Ishikawa (cell line): ENCODE data around the gene PRRT4.

Experiments
- CEBPB ChIP-seq: IDR thresholded peaks from 2 replicates; pipeline ENCODE4 v1.6.1; 2012
- CREB1 ChIP-seq: IDR thresholded peaks from 2 replicates; pipeline ENCODE4 v1.6.1; 2012; ENCODE audit warnings: low read depth
- EGR1 ChIP-seq: IDR thresholded peaks from 2 replicates; pipeline ENCODE4 v1.6.1; 2012
- EP300 ChIP-seq: IDR thresholded peaks from 2 replicates; pipeline ENCODE4 v1.6.1; 2012; ENCODE audit warnings: borderline replicate concordance
- FOXM1 ChIP-seq: IDR thresholded peaks from 2 replicates; pipeline ENCODE4 v1.6.1; 2012; ENCODE audit warnings: low read depth, borderline replicate concordance
- MAX ChIP-seq: IDR thresholded peaks from 2 replicates; pipeline ENCODE4 v1.6.1; 2012
- RAD21 ChIP-seq: IDR thresholded peaks from 2 replicates; pipeline ENCODE4 v1.6.1; 2012; ENCODE audit warnings: low read depth
- REST ChIP-seq: IDR thresholded peaks from 2 replicates; pipeline ENCODE4 v1.6.1; 2012; ENCODE audit warnings: low read depth, mild to moderate bottlenecking
- TAF1 ChIP-seq: IDR thresholded peaks from 2 replicates; pipeline ENCODE4 v1.6.1; 2012; ENCODE audit warnings: low read depth, mild to moderate bottlenecking
- TCF12 ChIP-seq: IDR thresholded peaks from 2 replicates; pipeline ENCODE4 v1.6.1; 2012; ENCODE audit warnings: low read depth
- TEAD4 ChIP-seq: IDR thresholded peaks from 2 replicates; pipeline ENCODE4 v1.6.1; 2012
- USF1 ChIP-seq: IDR thresholded peaks from 2 replicates; pipeline ENCODE4 v1.6.1; 2012
- YY1 ChIP-seq: IDR thresholded peaks from 2 replicates; pipeline ENCODE4 v1.6.1; 2012; ENCODE audit warnings: low read depth

The PRRT4 gene

GRCh38 chr7:128394904-128395496 lies 33.5 kb upstream of the PRRT4 start:
- TF ChIP-seq TCF12 (no peak), REST (no peak), FOXM1 (no peak), MAX (no peak), TEAD4 (no peak), RAD21 (no peak), YY1 (no peak), CEBPB (no peak), EGR1 (no peak), USF1 (no peak), EP300 (no peak)

GRCh38 chr7:128393526-128394330 lies 32.2 kb upstream of the PRRT4 start:
- TF ChIP-seq EGR1 (no peak), TAF1 (no peak), REST (no peak), EP300 (no peak), CEBPB (no peak), USF1 (no peak), YY1 (no peak)

- TF ChIP-seq USF1: no peak
Observed at GRCh38 chr7:128392446-128393327, 31.2 kb upstream of the PRRT4 start.

GRCh38 chr7:128391805-128392204 lies 30.3 kb upstream of the PRRT4 start:
- TF ChIP-seq TEAD4 (no peak), TAF1 (no peak), YY1 (no peak), USF1 (no peak), CREB1 (no peak), EGR1 (no peak), REST (no peak), EP300 (no peak), TCF12 (no peak), CEBPB (no peak)
